SK-N-MC (cell line): ENCODE results near the gene C4BPB.

Source experiments
- DNase-seq: peaks from one replicate; pipeline ENCODE4 v3.0.0-alpha.2; 2011; ENCODE audit warnings: low read depth, low spot score
- H3K27ac ChIP-seq: fragments of 200-600 bp; sonication (generic); 2 replicates; pipeline ENCODE4 v1.5.1; 2016; ENCODE audit warnings: mixed run types
- H3K36me3 ChIP-seq: fragments of 200-600 bp; sonication (generic); 2 replicates; pipeline ENCODE4 v1.6.1; 2017; ENCODE audit warnings: antibody characterized with exemption, low read length, mixed read lengths; ENCODE audit not compliant: insufficient read depth
- H3K4me3 ChIP-seq: fragments of 200-600 bp; sonication (generic); 2 replicates; pipeline ENCODE4 v1.5.1; 2016
- H3K9ac ChIP-seq: fragments of 200-600 bp; sonication (generic); 2 replicates; pipeline ENCODE4 v1.8.0; 2017; ENCODE audit warnings: mixed run types, mixed read lengths; ENCODE audit not compliant: insufficient read length
- H3K9me3 ChIP-seq: fragments of 200-600 bp; sonication (generic); 2 replicates; pipeline ENCODE4 v1.6.1; 2017; ENCODE audit warnings: low read depth, mild to moderate bottlenecking, antibody characterized with exemption, low read length, moderate library complexity, mixed read lengths
- EZH2 ChIP-seq: fragments of 200-600 bp; sonication (generic); IDR thresholded peaks from one replicate; pipeline ENCODE4 v1.6.1; 2017; ENCODE audit warnings: antibody characterized with exemption
- FOXP2 ChIP-seq: optimal IDR thresholded peaks from 2 replicates; pipeline ENCODE3; 2011; ENCODE audit warnings: mild to moderate bottlenecking, moderate library complexity; ENCODE audit not compliant: insufficient read depth; ENCODE audit errors: extremely low read length, control extremely low read depth
- POLR2AphosphoS5 ChIP-seq: IDR thresholded peaks from 2 replicates; pipeline ENCODE4 v1.6.1; 2012; ENCODE audit warnings: mild to moderate bottlenecking, low read depth, low read length, borderline replicate concordance

Gene C4BPB

DNA sequence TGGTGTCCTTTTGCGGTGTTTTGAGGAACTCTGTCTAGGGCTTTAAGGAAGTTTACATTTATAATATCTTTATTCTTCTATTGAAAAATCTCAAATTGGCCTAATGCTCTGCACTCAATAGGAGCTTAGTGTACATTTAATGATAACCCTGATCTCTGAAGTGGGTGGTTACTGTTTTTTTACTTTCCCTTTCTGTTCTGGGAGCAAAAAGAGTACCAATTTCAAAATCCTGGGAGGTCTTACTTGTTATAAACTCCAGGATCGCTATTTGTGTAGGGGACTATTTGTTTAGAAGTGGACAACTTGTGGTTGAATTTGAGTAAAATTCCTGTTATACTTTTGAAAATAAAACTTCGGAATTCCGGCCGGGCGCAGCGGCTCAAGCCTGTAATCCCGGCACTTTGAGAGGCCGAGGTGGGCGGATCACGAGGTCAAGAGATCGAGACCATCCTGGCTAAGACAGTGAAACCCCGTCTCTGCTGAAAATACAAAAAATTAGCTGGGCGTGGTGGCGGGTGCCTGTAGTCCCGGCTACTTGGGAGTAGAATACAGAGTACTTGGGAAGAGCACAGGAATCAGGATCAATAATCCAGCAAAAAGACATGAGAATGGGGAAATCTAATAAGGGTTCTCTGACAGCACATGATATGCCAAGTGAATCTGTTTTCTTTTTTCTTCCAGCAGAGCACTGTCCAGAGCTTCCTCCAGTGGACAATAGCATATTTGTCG, 1.1 kb downstream of the C4BPB start:
- no peak for DNase-seq
- H3K9me3 ChIP-seq, result no peaks in the 10 kb centered on the region
- no peak overlapping the region for H3K27ac ChIP-seq
- no peak overlapping the region for H3K4me3 ChIP-seq
- H3K9ac ChIP-seq, result no peak overlapping the region
- no peaks in the 10 kb centered on the region for H3K36me3 ChIP-seq
- TF ChIP-seq FOXP2, result no peak
- no peak for TF ChIP-seq EZH2
- no peak for TF ChIP-seq POLR2AphosphoS5

DNA sequence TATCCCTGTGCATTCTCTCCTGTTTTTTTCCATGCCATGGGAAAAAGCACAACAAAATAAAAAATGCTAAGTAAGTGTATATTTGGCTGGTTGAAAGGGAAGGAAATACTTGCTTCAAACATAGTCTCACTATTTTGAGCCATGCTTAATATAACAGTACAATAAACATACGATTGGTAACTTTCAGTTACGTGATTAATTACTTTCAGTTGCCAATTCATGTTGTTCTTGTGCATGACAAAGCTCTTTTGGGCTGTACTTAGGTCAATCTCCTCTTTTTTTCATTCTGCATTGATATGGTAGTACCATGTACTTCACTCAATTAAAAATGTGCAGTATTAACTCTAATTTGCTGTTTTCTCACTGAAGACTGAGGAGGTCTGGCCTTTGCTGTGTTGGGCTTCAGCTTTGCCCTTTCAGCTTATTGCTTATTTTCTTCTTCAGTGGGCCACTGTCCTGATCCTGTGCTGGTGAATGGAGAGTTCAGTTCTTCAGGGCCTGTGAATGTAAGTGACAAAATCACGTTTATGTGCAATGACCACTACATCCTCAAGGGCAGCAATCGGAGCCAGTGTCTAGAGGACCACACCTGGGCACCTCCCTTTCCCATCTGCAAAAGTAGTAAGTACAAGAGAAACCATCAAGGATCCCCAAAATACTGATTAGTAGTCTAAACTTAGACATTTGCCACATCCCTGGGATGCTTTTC, 2.7 kb downstream of the C4BPB start:
- DNase-seq, result no peak
- Histone ChIP-seq H3K27ac (no peak overlapping the region), H3K9me3 (no peaks in the 10 kb centered on the region), H3K4me3 (no peak overlapping the region), H3K9ac (no peak overlapping the region), H3K36me3 (no peaks in the 10 kb centered on the region)
- no peak for TF ChIP-seq EZH2

DNA sequence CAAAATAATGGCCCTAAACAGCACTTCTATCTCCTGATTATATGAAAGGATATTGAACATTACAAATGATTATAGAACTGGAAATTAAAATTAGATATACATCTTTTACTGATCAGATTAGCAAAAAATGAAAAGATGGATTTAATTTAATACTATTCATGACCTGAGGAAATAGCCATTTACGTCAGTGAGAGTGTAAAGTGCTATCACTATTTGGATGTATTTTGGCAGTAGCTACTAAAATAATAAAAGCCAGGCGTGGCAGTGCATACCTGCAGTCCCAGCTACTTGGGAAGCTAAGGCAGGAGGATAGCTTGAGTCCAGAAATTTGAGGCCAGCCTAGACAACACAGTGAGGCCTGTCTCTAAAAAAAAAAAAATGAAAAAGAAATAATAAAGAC, 5.3 kb downstream of the C4BPB start:
- Histone ChIP-seq H3K27ac (no peak overlapping the region), H3K9me3 (no peaks in the 10 kb centered on the region), H3K4me3 (no peak overlapping the region), H3K9ac (no peak overlapping the region), H3K36me3 (no peaks in the 10 kb centered on the region)
- no peak for DNase-seq
- TF ChIP-seq FOXP2, result no peak
- TF ChIP-seq POLR2AphosphoS5, result no peak
- no peak for TF ChIP-seq EZH2

DNA sequence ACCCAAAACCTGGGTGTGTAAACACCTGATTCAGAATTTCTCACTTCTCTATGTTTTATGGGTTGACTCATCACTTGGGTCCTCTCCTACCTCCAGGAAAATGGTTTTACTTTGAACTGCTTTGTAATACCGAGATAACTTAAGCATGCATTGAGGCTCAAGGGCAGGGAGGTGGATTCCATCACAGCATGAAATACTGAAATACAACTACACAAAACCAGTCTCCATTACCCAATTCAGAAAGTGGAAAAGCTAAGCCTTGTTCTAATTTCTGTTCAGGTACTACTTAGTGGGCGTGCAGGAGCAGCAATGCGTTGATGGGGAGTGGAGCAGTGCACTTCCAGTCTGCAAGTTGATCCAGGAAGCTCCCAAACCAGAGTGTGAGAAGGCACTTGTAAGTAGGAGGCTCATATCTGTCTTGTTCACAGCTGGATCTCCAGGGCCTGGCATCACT, 9.2 kb downstream of the C4BPB start:
- no peak overlapping the region for H3K4me3 ChIP-seq
- TF ChIP-seq EZH2 (no peak), FOXP2 (no peak), POLR2AphosphoS5 (no peak)
- no peak for DNase-seq
- no peaks in the 10 kb centered on the region for H3K36me3 ChIP-seq
- no peak overlapping the region for H3K27ac ChIP-seq
- no peak overlapping the region for H3K9ac ChIP-seq
- H3K9me3 ChIP-seq, result no peaks in the 10 kb centered on the region

DNA sequence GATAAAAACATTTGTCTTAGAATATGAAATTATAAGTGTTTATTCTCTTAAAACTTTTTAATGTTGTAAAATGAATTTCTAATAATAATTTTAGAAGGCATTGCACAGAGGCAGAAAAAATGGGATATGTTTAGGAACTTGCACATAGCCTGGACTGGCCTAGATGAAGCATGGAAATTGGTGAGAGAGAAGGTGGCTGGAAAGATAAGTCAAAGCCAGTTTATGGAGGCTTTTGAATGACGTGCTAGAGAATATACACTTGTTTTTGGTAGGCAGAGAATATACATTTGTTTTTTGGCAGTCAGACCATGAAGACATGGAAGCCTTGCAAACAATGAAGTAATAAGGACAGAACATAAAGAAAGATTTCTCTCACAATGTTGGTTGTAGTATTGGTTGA, 13.1 kb downstream of the C4BPB start:
- Histone ChIP-seq H3K9ac (no peak overlapping the region), H3K36me3 (no peaks in the 10 kb centered on the region), H3K4me3 (no peak overlapping the region), H3K9me3 (no peaks in the 10 kb centered on the region), H3K27ac (no peak overlapping the region)
- TF ChIP-seq FOXP2 (no peak), EZH2 (no peak), POLR2AphosphoS5 (no peak)
- no peak for DNase-seq

DNA sequence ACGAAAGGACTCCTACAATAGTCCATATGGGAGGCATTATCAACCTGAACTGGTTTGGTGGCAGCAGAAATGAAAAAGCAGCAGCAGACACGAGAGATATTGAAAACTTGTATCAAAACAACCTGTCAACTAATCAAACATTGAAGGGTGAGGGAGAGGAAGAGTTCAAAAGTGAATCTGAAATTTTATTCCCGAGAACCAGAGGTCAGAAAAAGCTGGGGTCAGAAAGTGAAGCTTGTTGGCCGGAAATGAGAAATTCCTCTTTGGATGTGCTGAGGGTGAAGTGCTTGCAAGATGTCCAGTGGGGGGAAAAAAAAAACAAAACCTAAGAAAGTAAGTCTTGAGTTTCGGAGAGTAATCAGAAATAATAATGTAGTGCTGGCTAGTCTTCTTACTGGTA, 13.5 kb downstream of the C4BPB start:
- Histone ChIP-seq H3K4me3 (no peak overlapping the region), H3K9ac (no peak overlapping the region), H3K36me3 (no peaks in the 10 kb centered on the region), H3K9me3 (no peaks in the 10 kb centered on the region), H3K27ac (no peak overlapping the region)
- TF ChIP-seq FOXP2 (no peak), EZH2 (no peak), POLR2AphosphoS5 (no peak)
- no peak for DNase-seq

DNA sequence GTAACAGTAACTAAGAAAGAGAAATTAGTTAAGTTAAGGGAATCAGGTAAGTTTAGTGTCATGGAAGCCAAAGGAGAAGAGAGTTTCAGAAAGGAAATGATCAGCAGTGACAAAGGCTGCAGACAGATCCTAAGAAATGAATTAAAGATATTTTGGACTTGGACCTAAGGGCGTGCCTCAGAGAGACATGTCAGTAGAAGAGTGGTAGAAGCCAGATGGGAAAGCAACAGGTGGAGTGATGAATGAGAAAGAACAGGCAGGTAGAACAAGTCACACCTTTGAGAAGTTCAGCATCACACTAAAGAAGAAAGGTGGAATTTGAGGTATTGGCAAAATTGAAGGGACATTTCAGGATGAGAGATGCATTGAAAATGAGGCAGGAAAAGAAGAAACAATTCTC, 14.0 kb downstream of the C4BPB start:
- TF ChIP-seq EZH2 (no peak), FOXP2 (no peak), POLR2AphosphoS5 (no peak)
- no peak overlapping the region for H3K4me3 ChIP-seq
- H3K9me3 ChIP-seq, result no peaks in the 10 kb centered on the region
- DNase-seq, result no peak
- H3K27ac ChIP-seq, result no peak overlapping the region
- no peaks in the 10 kb centered on the region for H3K36me3 ChIP-seq
- no peak overlapping the region for H3K9ac ChIP-seq

DNA sequence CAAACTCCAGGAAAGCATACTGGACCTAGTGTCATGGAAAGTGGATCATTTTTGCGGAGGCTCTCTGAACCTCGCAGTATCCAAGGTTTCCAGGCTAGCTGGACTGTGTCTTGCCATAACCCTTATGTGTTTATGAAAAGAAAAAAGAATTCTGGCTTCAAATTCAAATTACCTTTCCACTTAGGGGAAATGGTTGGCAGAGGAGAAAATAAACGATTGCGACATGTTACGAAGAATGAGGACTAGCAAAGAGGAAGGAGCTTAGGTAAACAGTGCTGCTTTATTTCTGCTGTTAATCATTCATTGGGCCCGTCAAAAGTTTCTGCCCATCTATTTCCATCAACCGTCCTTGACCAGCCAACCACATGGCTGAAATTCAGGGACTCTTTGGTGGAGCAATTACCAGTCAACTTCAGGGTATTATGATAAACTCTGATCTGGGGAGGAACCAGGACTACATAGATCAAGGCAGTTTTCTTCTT, 15.3 kb downstream of the C4BPB start, which contains the start of gene C4BPA:
TSS of gene C4BPA (plus strand) at position 342 of the 482 bp plus-strand sequence. CDS start 8,793 bp downstream, outside the sequence.
- no peak for DNase-seq
- Histone ChIP-seq H3K9ac (no peak within 1 kb of the TSS), H3K27ac (no peak within 1 kb of the TSS), H3K9me3 (no peaks in the 10 kb centered on the region), H3K36me3 (no peaks in the 10 kb centered on the region), H3K4me3 (no peak within 1 kb of the TSS)
- no peak for TF ChIP-seq FOXP2
- TF ChIP-seq EZH2, result no peak
- TF ChIP-seq POLR2AphosphoS5, result no peak

DNA sequence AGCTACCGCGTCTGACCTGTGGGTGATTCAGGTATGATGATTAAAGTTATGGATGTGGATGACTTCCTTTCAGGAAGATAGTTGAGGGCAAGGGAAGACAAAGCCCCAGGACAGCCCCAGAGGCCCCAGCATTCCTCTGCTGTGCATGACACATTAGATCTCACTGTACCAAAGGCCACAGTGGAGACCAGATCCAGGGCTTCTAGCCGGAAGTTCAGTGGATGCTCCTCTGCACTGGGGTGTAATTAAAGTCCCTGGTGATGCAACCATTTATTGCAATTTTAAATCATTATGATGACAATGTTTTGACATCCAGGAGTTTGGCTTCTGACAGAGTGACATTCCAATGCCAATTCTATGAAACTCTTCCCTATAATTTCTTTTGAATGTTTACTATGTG, 20.3 kb downstream of the C4BPB start:
- H3K27ac ChIP-seq, result no peak overlapping the region
- H3K36me3 ChIP-seq, result no peaks in the 10 kb centered on the region
- no peaks in the 10 kb centered on the region for H3K9me3 ChIP-seq
- no peak for DNase-seq
- H3K4me3 ChIP-seq, result no peak overlapping the region
- H3K9ac ChIP-seq, result no peak overlapping the region
- TF ChIP-seq EZH2 (no peak), FOXP2 (no peak), POLR2AphosphoS5 (no peak)
